ENCODE data around the gene CACNA2D3.

The CACNA2D3 gene

GRCh38 chr3:54874816-54875556, 752.6 kb downstream of the CACNA2D3 start:
- no peaks in the 10 kb centered on the region for H3K79me2 ChIP-seq (ENCODE audit: insufficient read depth, low read length)
- no peak overlapping the region for H3K4me2 ChIP-seq (ENCODE audit: low read depth, low read length, poor library complexity, severe bottlenecking)
- H2AFZ ChIP-seq (ENCODE audit: low read depth, low read length, severe bottlenecking), result no peak overlapping the region
- no peak for TF ChIP-seq CTCF (IDR thresholded peaks at IDR 0.05; ENCODE audit: insufficient read depth, low read length, poor library complexity, severe bottlenecking)
- no peak for TF ChIP-seq EZH2phosphoT487 (conservative IDR thresholded peaks at IDR 0.05; ENCODE audit: low read length)
- H3K9me3 ChIP-seq (ENCODE audit: insufficient read depth, low read length), result no peaks in the 10 kb centered on the region; the same call in 1 of the 2 replicates
- no peak overlapping the region for H3K27ac ChIP-seq (ENCODE audit: low read depth, low read length)
- H3K4me3 ChIP-seq (ENCODE audit: insufficient read depth, low read length, poor library complexity, severe bottlenecking), result no peak overlapping the region
- H3F3A ChIP-seq (ENCODE audit: insufficient read depth), result no peaks in the 10 kb centered on the region
- H4K20me1 ChIP-seq (ENCODE audit: low read depth, low read length), result no peaks in the 10 kb centered on the region
- H3K9me2 ChIP-seq (replicated peaks; ENCODE audit: insufficient read depth, low read length), result no peaks in the 10 kb centered on the region
- H3K36me3 ChIP-seq (ENCODE audit: low read length), result no peaks in the 10 kb centered on the region
- peaks cover 3% of the 10 kb centered on the region; the same call in 1 of the 2 replicates for H3K27me3 ChIP-seq (ENCODE audit: low read length)
- H3K9ac ChIP-seq (ENCODE audit: low read length), result no peak overlapping the region

GRCh38 chr3:54875596-54876268, 753.4 kb downstream of the CACNA2D3 start:
- H3K27me3 ChIP-seq (ENCODE audit: low read length), result peaks cover 3% of the 10 kb centered on the region; the same call in 1 of the 2 replicates
- H3K4me2 ChIP-seq (ENCODE audit: low read depth, low read length, poor library complexity, severe bottlenecking), result no peak overlapping the region
- no peaks in the 10 kb centered on the region for H3K9me2 ChIP-seq (replicated peaks; ENCODE audit: insufficient read depth, low read length)
- no peak overlapping the region for H3K4me3 ChIP-seq (ENCODE audit: insufficient read depth, low read length, poor library complexity, severe bottlenecking)
- no peaks in the 10 kb centered on the region for H3F3A ChIP-seq (ENCODE audit: insufficient read depth)
- TF ChIP-seq CTCF (IDR thresholded peaks at IDR 0.05; ENCODE audit: insufficient read depth, low read length, poor library complexity, severe bottlenecking) (no peak), EZH2phosphoT487 (conservative IDR thresholded peaks at IDR 0.05; ENCODE audit: low read length) (no peak)
- H4K20me1 ChIP-seq (ENCODE audit: low read depth, low read length), result no peaks in the 10 kb centered on the region
- H3K27ac ChIP-seq (ENCODE audit: low read depth, low read length), result no peak overlapping the region
- H3K79me2 ChIP-seq (ENCODE audit: insufficient read depth, low read length), result no peaks in the 10 kb centered on the region
- no peak overlapping the region for H2AFZ ChIP-seq (ENCODE audit: low read depth, low read length, severe bottlenecking)
- H3K9me3 ChIP-seq (ENCODE audit: insufficient read depth, low read length), result no peaks in the 10 kb centered on the region; the same call in 1 of the 2 replicates
- H3K9ac ChIP-seq (ENCODE audit: low read length), result no peak overlapping the region
- H3K36me3 ChIP-seq (ENCODE audit: low read length), result no peaks in the 10 kb centered on the region

GRCh38 chr3:54876694-54877093, 754.3 kb downstream of the CACNA2D3 start:
- Histone ChIP-seq H3K9ac (ENCODE audit: low read length) (no peak overlapping the region), H3K4me2 (ENCODE audit: low read depth, low read length, poor library complexity, severe bottlenecking) (no peak overlapping the region), H3K9me3 (ENCODE audit: insufficient read depth, low read length) (no peaks in the 10 kb centered on the region; the same call in 1 of the 2 replicates), H4K20me1 (ENCODE audit: low read depth, low read length) (no peaks in the 10 kb centered on the region), H3K36me3 (ENCODE audit: low read length) (no peaks in the 10 kb centered on the region), H2AFZ (ENCODE audit: low read depth, low read length, severe bottlenecking) (no peak overlapping the region), H3K27me3 (ENCODE audit: low read length) (peaks cover 3% of the 10 kb centered on the region; the same call in 1 of the 2 replicates), H3K4me3 (ENCODE audit: insufficient read depth, low read length, poor library complexity, severe bottlenecking) (no peak overlapping the region), H3F3A (ENCODE audit: insufficient read depth) (no peaks in the 10 kb centered on the region), H3K9me2 (replicated peaks; ENCODE audit: insufficient read depth, low read length) (no peaks in the 10 kb centered on the region), H3K27ac (ENCODE audit: low read depth, low read length) (no peak overlapping the region), H3K79me2 (ENCODE audit: insufficient read depth, low read length) (no peaks in the 10 kb centered on the region)
- TF ChIP-seq CTCF (IDR thresholded peaks at IDR 0.05; ENCODE audit: insufficient read depth, low read length, poor library complexity, severe bottlenecking), result no peak
- TF ChIP-seq EZH2phosphoT487 (conservative IDR thresholded peaks at IDR 0.05; ENCODE audit: low read length), result no peak

All from SU-DHL-6 (cell line).